GM21390 (cell line): ENCODE measurements around the gene HOXA9.

Source experiments
- ATAC-seq: cut with Tn5 transposase; IDR thresholded peaks from one replicate; pipeline ENCODE4 v1.9.1; 2021; ENCODE audit not compliant: unreplicated experiment

The HOXA9 gene

DNA sequence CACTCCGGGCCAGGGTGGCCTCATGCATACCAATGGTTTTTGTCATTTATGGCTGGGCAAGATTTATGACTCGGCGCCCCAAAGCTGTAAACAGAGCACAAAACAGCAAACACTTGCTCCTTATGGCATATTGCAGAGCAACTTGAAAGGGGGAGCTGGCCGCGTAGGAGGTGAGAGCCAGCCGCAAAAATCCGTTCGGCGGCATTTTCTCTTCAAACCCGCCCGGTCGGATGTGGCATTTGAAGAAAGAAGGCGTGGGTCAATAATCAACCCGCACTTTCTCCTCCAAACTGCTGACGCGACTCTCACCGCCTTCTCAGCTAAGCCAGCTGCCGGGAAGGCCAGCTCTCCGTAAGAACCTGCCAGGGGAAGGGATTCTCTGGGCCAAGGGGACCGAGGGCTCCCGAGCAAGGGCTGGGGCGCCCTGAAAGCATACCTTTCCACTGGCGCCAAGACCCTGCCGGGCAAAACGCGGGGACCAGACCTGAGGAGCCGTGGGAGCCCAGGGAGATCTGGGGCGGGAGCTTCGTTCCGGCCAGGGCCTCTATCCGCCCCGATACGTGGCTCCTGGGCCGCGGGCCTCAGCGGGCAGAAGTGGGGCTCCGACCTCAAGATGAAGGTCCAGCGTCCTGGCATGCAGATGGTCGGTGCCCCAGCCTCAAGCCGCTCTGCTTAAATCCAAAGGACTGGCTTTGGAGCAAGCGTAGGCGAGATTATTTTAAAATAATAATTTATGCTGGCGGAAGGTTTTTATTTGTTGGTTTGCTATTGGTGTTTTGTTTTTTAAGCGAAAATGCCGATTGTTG is 49.9 kb downstream of the HOXA9 start:
- no peak for ATAC-seq

DNA sequence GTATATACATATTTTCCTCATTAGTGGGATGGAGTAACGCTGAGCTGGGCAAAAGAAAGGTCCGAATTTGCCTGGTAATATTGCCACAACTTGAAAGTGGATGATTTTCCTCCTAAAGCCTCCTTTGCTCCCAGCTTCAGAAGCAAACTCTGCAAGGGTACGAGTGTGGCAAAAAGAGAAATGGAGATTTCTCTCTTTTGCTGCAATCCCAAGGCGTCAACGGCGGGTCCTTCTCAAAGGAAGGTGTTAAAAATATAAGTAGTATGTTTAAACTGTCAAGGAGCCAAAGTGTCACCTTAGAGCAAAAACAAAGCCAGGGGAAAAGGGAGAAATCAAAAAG is 50.5 kb downstream of the HOXA9 start:
- no peak for ATAC-seq

DNA sequence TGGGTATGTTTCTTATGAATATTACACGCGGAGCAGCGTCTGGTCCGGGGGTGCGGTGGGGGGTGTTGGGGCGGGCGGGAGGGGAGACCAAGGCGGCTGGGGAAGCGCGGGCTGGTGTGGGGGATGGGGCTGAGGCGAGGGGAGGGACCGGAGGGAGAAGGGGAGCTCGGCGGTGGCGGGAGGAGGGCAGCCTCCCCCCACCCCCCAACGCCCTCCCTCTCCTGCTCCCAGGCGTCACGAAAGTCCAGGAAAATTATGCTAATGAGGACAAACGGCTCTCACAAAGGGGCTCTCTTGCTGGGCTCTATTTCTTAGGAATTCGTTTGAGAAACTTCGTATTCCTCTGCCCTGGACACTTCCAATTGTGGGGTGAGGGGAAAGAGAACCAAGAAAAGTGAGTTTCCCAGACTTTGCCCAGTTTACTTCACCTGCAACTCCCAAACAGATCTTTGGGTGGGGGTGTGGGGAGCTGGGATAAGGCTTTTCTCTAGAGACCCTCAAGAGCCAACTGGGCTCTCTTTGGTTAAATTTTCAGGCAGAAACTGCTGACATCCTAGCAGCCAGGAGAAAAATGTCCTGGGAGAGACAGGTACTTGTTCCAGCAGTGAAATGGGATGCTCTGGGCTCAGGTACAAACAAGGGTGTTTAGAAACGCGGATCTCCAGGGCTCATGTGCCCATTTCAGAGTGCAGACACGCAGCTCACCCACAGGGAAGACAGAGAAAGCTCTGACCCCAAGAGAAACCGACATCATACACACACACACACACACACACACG is 51.2 kb downstream of the HOXA9 start:
- ATAC-seq, result no peak

DNA sequence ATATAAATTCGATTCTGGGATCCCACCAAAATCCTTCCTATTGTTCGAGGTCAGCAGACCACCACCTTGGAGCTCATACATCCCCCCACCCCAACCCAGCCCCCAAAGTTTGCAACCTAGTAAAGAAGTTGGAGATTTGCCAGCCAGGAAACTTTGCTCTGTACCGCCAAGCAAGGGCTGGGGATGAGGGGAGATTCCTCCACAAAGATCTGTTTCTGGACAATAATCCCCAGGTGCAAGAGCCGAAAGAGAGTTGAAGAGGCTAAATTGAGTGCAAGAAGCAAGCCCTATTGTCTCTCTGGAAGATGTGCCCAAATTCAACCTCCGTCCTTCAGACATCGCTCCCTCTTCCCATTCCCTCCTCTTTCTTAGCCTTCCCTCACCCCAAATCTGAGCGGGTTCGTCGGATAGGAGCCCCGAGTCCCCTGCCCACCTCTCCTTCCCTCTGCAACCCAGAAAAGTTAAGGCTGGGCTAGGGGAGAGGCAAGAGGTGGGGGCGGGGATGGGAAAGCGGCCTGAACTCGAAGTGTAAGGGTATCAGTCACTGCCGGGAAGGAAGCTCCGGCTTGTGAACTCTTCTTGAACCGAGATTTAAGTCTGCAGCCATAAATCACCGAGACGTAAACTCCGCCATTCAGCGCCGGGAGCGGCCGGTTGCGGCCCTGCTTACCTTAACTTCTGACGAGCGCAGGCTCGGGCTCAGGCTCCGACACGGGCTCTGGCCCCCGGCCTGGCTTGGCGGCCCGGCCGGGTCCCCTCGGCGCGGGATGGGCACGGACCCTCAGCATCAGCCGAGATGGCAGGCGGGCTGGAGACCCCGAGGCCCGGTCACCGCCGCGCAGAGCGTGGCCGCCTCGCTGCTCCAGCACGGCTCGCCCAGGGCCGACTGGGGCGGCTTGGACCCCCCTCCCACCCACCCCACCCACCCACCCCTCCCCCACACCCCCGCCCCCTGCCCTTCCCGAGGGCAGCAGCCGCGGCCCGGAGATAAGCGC is 52.1 kb downstream of the HOXA9 start:
- ATAC-seq, result no peak
